KBM-7 (cell line): ENCODE data around the gene TNPO2.
"Not testable (repeated sequence)": the region's sequence is repeated elsewhere in the genome, so short reads cannot be mapped to it uniquely, and the experiment has no call there.

Source experiments
- DNase-seq: peaks from one replicate; pipeline ENCODE4 v3.0.0-alpha.2; 2015
- in situ Hi-C: fragments of 300-500 bp; cut with MboI; formaldehyde crosslinking; loops from 2 replicates; pipeline ENCODE4 v1.14.3; 2020; ENCODE audit warnings: low sequenced_read_pairs, low pct_unique_long_range_greater_than_20kb, mixed read lengths

TNPO2 gene

DNA sequence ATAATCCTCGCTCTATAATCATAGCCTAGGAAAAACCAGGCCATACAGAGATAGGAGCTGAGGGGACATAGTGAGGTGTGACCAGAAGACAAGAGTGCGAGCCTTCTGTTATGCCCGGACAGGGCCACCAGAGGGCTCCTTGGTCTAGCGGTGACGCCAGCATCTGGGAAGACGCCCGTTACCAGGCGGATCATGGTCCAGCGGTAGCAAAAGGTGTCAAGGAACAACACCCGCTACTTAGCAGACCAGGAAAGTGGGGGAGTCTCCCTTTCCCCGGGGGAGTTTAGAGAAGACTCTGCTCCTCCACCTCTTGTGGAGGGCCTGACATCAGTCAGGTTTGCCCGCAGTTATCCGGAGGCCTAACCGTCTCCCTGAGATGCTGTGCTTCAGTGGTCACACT is 11.7 kb downstream of the TNPO2 start:
- DNase-seq, in situ Hi-C loops: not testable (repeated sequence)

DNA sequence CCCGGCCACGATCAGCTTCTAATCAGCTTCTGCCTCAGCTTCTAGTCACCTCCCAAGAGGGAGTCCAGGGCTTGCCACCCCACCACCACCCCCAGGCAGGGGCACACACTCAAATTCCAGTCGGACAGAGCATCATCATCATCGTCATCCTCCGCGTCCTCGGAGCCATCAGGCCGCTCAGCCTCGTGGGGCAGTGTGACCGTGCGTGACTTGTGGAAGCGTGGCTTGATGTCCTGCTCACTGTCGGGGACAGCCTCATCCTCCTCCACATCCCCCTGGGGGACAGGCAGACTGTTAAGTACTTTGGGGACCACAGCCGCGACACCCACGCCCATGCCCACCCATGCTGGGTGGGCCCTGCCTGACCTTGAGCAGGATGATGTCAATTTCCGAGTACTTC is 12.5 kb downstream of the TNPO2 start:
- in situ Hi-C loops: no loop called here
- no peak for DNase-seq

DNA sequence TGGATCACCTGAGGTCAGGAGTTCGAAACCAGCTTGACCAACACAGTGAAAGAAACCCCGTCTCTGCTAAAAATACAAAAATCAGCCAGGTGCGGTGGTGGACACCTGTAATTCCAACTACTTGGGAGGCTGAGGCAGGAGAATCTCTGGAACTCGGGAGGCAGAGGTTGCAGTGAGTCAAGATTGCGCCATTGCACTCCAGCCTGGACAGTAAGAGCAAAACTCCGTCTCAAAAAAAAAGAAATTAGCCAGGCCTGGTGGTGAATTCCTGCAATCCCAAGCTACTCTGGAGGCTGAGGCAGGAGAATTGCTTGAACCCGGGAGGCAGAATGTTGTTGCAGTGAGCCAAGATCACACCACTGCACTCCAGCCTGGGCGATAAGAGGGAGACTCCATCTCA is 15.1 kb downstream of the TNPO2 start:
- in situ Hi-C loops: no loop called here
- DNase-seq: no peak

DNA sequence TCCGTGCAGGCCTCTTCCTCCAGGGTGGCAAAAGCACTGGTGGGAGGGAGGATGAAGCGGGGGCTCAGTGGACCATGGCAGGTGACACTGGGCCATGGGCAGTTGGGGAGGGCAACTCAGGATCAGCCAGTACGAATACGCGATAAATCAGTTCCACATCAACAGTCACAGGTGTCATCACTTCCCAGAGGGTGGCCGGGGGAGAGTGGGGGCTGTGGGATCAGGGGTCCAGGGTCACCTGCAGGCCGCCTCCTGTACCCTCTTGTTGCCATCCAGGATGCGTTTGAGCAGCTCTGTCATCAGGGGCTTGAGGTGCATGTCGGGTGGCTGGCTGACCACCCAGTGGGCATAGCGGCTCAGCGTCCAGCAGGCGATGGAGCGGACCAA is 17.4 kb downstream of the TNPO2 start:
- no peak for DNase-seq
- in situ Hi-C loops: no loop called here

DNA sequence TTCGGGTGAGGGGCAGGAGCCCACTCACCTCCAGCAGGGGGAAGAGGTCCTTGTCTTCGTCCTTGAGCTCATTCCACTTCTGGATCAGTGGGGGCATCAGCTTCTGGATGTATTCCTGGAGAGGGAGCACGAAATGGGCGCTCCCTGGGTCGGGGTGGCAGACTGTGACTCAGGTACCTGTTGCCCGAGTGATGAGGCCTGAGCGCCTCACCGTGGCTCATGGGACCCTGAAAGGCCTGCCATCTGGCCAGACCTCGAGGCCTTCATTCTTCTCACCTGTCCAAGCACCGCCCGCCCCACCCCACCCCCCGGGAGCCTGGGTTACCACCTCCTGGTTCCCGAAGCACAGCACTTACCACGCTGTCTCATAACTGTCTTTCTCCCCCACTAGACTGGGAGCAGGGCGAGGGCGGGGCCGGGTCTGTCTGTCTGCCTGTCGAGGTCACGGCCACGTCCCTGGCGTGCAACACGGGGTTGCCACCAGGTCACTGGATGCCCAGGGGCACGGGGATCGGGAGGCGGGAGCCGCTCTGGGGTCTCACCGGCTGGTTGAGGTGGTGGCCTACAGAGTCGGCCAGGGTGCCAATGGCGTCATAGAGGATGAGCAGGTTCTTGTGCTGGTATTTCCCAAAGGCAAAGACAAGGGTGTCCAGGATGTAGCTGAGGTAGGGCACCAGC is 17.9 kb downstream of the TNPO2 start:
- in situ Hi-C loops: no loop called here

DNA sequence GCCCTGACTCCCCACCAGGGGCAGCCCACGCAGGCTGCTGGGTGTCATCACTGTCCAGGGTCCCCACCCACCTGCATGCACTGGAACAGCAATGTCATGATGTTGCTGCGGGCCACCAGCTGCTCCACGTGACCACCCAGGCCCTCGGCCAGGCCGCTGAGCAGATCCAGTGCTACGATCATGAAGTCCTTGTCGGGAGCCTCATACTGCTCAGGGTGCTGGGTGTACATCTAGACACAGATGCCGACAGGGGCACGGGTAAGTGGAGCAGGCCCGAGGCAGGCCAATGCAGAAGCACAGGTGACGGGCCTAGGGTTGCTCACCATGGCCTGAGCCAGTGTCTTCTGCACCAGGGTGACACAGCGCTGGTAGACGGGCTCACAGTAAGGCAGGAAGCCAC is 18.6 kb downstream of the TNPO2 start:
- in situ Hi-C loops: no loop called here
- no peak for DNase-seq

More for the DNA sequence above, 17.9 kb downstream of the TNPO2 start:
- no peak for DNase-seq

DNA sequence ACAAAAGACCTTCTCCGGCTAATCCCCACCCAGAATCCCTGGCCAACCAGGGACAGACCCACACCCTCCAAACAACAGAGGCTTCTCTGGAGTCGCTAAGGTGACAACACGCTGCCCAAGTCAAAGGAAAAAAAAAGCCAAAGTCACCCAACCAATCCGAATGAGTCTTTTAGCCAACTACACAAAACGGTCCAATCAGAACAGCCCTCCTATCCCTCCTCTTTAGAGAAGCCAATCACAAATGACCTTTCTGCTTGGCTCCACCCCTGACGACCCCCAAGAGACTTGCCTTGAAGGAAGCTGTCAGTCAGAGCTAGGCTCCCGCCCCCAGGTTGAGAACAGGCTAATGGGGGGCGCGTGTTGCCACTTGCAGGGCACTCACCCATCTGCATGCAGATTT is 20.7 kb downstream of the TNPO2 start:
- in situ Hi-C loops: no loop called here
- peak; percentile 67 for DNase-seq

DNA sequence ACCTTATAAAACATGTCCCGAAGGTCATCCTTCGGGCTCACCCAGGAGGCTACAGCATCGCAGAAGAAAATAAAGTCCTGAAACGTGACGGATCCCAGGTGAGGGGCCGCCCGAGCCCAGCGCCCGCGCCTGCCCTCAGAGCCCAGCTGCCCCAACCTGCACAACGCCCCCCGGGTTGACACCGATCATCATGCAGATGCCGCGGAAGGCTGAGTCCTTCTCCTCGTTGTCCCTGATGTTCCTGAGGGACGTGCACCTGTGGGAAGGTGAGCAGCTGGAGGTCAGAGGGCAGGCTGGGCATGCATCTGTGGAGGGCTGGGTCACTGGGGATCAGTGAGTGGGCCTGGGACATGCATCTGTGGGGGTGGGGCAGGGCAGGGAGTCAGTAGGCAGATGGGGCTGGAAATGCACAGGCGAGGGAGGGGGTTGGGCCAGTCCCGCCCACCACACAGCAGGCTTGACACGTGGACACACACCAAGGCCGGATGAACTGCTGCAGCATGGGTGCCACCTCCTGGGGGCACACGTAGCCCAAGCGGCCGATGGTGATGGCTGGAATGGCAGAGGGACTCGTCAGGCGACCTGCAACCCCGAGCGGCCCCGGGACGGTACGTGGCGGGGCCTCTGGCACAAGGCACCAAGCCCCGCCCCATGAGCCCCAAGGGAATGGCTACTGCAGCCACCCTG is 22.0 kb downstream of the TNPO2 start:
- DNase-seq: no peak
- in situ Hi-C loops: no loop called here

DNA sequence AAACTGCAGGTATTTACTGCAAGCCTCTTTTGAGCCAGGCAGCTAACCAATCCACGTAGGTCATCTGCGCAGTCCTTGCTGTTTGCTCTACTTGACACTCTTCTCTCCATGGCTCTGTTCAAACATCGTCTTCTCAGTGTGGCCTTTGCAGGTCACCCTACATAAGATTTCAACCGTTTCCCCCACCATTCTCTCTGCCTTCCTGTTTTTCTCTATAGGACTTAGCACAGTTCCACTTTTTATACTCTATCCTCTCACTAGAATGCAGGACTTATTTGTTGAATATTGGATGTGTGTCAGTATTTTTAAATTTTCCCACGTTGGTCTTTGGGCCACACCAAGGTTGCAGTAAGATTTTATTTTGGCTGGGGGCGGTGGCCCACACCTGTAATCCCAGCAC is 25.6 kb downstream of the TNPO2 start:
- no peak for DNase-seq
- in situ Hi-C loops: no loop called here

DNA sequence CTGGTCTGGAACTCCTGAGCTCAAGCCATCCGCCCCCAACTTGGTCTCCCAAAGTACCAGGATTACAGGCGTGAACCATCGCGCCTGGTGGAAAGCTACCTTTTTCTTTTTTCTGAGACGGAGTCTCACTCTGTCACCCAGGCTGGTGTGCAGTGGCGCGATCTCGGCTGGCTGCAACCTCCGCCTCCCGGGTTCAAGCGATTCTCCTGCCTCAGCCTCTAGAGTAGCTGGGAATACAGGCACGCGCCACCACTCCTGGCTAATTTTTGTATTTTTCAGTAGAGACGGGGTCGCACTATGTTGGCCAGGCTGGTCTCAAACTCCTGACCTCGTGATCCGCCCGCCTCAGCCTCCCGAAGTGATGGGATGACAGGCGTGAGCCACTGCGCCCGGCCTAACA is 26.3 kb downstream of the TNPO2 start:
- DNase-seq, in situ Hi-C loops: not testable (repeated sequence)

DNA sequence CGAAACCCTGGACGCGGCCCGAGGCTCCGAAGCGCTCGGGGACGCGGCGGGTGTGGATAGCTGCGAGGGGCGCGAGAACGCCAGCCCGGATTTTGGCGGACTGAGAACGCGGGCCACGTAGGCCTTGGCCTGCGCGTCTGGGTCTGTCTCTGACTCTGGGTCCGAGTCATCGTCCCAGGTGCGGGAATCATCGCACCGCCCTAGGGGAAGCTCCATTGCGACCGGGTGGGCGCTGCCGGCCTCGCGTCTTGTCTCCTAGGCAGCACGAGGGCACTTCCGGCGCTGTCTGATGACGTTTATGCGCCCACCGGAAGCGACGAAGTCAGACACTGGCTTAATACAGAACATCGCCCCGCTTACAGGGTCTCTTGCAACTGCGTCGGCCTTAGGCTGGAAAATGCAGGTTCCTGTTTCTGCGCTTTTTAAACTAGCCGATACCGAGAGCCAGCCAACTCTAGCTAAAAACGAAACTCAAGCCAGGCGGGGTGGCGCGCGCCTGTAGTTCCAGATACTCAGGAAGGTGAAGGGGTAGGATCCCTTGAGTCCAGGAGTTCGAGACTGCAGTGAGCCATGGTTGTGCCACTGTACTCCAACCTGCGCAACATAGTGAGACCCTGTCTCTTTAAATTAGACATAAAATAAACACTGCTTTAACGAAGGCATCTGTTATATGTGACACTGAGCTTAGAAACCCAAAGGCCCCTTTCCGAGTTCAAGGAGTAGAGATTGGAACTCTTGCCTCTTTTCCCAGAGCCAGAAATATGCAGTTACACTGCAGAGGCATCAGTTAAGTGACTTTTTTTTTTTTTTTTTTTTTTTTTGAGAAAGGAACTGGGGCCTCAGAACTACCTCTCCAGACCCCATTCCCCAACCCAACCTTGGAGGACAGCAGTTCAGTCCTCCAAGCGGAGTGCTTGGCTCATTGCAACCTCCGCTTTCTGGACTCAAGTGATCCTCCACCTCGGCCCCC is 27.1 kb downstream of the TNPO2 start, which contains the start of gene FBXW9:
Gene FBXW9 (minus strand): TSS at position 266 of the 970 bp plus-strand sequence. CDS start 50 bp downstream, at position 216.
- DNase-seq: peak; percentile 97
- in situ Hi-C loops: no loop called here

DNA sequence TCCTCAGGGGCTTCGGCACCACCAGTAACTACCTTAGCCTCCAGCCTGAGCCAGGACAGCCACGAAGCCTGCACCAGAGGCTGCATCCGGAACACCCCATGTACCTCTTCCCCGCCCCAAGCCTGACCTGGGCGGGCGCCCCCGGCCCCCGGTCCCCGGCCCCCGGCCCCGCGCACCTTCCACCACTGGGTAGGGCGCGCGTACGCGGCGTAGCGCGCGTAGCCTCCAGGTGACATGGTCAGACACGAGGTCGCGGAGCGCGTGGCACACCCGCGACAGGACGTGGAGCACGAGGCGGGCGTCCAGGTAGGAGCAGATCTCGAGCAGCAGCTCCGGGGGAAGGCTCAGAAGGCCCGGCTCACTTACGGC is 27.8 kb downstream of the TNPO2 start:
- in situ Hi-C loops: no loop called here

DNA sequence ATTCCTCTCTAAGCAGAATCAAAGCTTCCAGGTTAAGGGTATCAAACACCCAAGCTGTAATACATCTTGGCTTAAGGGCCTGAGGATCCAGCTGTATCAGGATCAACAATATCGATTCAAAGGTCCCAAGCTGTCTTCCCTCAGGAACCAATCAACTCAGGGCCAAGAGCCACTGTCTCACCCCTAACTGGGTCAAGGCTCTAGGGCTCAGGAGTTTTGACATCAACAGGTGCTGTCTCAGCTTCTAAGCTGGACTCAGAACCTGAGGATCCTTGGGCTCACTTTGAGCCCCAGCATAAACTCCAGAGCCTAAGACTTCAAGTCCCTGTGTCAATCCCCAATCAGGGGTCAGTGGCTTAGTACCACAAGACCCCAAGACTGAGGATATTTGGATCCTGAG is 28.2 kb downstream of the TNPO2 start:
- in situ Hi-C loops: no loop called here
- no peak for DNase-seq

More for the DNA sequence above, 27.8 kb downstream of the TNPO2 start:
- no peak for DNase-seq

DNA sequence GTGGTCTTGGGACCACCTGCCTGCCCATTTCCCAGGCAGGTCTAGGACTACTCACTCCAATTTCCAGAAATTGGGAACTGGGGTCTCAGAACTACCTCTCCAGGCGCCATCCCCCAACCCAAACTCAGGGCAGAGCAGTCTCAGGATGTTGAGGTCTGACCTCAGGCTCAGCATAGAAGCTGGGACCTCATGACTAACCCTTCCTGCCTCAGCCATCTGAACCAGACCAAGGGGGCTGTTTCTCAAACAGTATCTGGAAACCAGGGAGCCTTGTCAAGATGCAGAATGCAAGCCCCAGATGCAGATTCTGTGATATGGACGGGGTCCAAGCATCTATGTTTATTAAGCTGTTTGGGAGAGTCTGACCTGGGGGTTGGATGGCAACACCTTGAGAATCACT is 28.6 kb downstream of the TNPO2 start:
- no peak for DNase-seq
- in situ Hi-C loops: no loop called here

DNA sequence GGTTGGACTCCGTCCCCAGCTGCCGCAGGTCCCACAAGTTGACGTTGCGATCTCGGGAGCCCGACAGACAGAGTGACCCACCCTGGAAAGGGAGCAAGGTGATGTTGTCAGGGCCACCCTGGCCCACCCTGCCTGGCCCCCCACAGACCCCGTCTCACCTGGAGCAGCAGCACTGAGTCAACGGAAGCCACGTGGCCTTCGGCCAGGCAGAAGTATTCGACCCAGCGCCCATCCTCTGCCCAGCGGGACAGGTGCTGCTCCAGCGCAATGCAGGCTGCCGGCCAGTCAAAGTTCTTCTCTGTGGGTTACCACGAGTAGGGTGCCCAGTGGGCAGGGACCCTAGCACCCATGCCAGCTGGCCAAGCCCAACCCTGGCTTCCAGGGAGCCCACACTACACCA is 29.1 kb downstream of the TNPO2 start:
- no peak for DNase-seq
- in situ Hi-C loops: no loop called here

DNA sequence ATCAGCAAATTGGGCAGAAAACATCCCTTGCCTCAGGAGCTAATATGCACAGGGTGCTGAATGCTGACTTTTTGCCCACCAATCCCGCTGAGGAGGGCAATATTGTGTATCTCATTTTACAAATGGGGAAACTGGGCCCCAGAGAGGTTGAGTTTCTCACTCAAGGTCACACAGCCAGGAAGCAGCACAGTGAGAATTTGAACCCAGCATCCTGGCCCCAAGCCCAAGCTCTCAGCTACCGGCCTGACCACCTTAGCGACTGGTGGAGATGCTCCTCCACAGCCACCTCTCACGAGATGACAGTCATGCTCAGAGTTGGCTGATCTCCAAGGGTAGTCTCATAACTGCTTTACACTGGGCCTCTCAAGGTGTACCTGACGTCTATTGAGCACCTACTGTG is 30.8 kb downstream of the TNPO2 start:
- in situ Hi-C loops: no loop called here
- no peak for DNase-seq

DNA sequence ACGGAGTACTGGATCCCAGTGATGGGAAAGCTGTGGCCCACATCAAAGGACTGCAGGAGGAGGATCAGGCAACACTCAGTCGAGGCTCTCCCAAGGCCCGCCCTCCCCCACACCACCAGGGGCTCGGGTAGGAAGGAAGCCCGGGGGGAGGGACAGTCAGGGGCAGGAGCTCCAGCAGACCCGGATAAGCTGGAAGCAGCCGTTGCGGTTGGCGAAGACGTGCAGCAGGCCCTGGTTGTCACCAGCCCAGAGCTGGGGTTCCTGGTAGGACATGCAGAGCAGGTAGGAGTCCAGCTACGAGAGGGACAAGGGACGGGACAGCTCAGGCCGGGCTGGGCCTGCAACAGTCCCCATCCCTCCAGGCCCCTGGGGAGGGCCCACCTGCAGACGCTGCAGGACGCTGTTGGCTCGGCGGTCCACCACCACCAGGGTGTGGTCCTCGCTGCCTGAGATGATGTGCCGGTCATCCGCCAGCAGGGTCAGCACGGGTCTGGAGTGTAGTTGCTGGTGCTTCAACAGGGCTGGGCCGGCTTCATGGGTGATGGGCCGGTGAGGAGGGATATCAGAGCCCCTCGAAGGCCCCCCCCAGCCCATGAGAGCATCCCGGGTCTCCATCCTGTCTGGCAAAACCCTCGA is 34.0 kb downstream of the TNPO2 start:
- in situ Hi-C loops: no loop called here
- no peak for DNase-seq

DNA sequence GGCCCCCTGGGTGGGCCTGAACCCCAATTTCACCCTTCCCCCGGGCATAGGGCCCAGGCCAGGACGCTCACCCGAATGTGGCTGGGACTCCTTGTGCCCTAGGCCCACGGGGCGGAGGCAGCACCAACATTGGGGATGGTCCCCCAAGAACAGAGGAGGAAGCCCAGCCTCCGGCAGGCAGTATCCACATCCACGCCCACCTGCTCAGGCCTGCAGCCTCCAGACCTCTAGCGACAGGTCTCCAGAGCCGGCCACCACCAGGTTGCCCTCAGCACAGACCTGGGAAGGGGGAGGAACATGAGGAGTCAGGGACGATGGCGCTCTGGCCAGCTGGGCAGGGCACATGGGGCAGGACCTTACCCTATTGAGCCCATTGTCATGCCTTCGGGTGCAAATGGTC is 34.7 kb downstream of the TNPO2 start:
- in situ Hi-C loops: no loop called here
- no peak for DNase-seq

DNA sequence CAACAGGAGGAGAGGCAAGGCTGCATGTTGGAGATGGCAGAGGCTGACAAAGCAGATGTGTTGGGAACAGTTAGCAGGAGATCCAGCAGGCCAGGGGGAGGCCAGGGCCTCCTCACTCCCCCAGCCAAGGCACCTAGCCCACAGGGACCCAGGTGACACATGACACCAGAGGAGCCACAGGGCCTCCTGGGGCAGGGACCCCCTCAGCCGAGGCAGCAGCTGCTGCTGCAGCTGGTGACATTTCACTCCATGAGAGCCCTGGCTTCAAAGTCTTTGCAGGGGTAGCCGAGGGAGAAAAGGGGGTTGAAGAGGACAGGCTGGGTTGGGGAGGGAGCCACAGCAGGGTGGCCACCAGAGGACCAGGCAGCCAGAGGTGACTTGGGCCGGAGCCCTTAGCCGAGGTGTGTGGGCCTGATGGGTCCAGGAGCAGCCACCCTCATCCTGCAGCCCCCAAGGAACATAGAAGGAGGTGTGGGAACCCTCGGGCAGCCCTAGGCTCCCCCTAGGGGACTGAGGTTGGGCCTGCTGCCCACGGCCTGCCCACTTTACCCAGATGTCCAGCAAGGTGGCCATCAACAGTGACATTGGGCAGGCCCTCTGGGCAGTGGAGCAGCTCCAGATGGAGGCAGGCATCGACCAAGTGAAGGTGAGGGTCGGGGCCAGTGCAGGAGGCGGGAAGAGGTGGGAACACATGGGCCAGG is 36.1 kb downstream of the TNPO2 start, which contains the start of gene GNG14:
Gene GNG14 (plus strand): TSS at position 503 of the 701 bp plus-strand sequence. CDS start 51 bp downstream, at position 554.
- DNase-seq: no peak
- in situ Hi-C loops: no loop called here
